Transverse colon (tissue), 4 donors: Measurements from ENCODE around the gene TBC1D19. TPM values are rescaled to one million over a fixed set of nuclear protein-coding genes. Genes with fewer than 3 reads are reported as not detected.

Experiments used
- DNase-seq: peaks from one replicate; pipeline ENCODE4 v3.0.0-alpha.2; 2019
- H3K27ac ChIP-seq, 4 donors: fragments of 200-600 bp; sonication (generic); 2 replicates each; pipeline ENCODE4 v1.5.1; 2016 to 2018; ENCODE audit warnings: inconsistent platforms in 4 of 4
- H3K27me3 ChIP-seq: fragments of 200-600 bp; sonication (generic); 2 replicates; pipeline ENCODE4 v1.5.1; 2017; ENCODE audit warnings: inconsistent platforms
- H3K36me3 ChIP-seq, 4 donors: fragments of 200-600 bp; sonication (generic); 2 replicates each; pipeline ENCODE4 v1.5.1; 2017 to 2019; ENCODE audit warnings: inconsistent platforms in 4 of 4
- H3K4me1 ChIP-seq, 4 donors: fragments of 200-600 bp; sonication (generic); 2 replicates each; pipeline ENCODE4 v1.5.1; 2017 to 2020; ENCODE audit warnings: inconsistent platforms in 4 of 4
- H3K4me3 ChIP-seq, 4 donors: fragments of 200-600 bp; sonication (generic); 1 replicate in 1 of 4; 2 replicates in 3 of 4; pipeline versions ENCODE4 v1.5.1 to v1.6.1; 2017 to 2019; ENCODE audit warnings: inconsistent platforms in 4 of 4
- H3K9me3 ChIP-seq, 2 donors: fragments of 200-600 bp; sonication (generic); 2 replicates each; pipeline ENCODE4 v1.5.1; 2017 to 2019; ENCODE audit warnings: inconsistent platforms in 2 of 2
- EP300 ChIP-seq: sonication (generic); formaldehyde crosslinking; IDR thresholded peaks from one replicate; pipeline ENCODE4 v1.6.1; 2017; ENCODE audit warnings: antibody characterized with exemption, low read depth
- POLR2A ChIP-seq: fragments of 450-650 bp; IDR thresholded peaks from one replicate; pipeline ENCODE4 v1.6.1; 2016; ENCODE audit warnings: antibody characterized with exemption, mild to moderate bottlenecking, moderate library complexity
- POLR2AphosphoS5 ChIP-seq, 3 donors: sonication (generic); formaldehyde crosslinking; IDR thresholded peaks; one replicate each; pipeline ENCODE4 v1.6.1; 2016; ENCODE audit warnings: antibody characterized with exemption in 3 of 3
- WGBS, 2 donors: methylation state at CpG; one replicate each; pipeline ENCODE4 v1.1.5; 2018; ENCODE audit warnings: low coverage in 1 of 2; 5-methylcytosine and 5-hydroxymethylcytosine counted together
- in situ Hi-C, 4 donors: fragments of 200-750 bp; cut with MboI; loops; one replicate each; pipeline versions ENCODE4 v1.15.0 to v1.15.1; 2017; ENCODE audit warnings: low sequenced_read_pairs in 3 of 4, low pct_ligation_motif_present in 1 of 4, low pct_unique_long_range_greater_than_20kb in 1 of 4
- intact Hi-C: fragments of 100-400 bp; cut with DNase I; formaldehyde crosslinking; loops from one replicate; pipeline ENCODE4 v1.15.1; 2023; ENCODE audit warnings: low total_unique reads
- total RNA-seq, 4 donors: library from RNA; depleted of rRNA; stranded (reverse); fragments of >200 nt; gene quantifications; one replicate each; pipeline ENCODE4 v1.1.0, GENCODE V29; 2016
- TF ChIP-seq, protein P1 (sequence below), 5 experiments: fragments of 200-600 bp in 3 of 5; fragments of 450-650 bp in 2 of 5; sonication (generic) in 3 of 5; IDR thresholded peaks; 1 replicate in 2 of 5; 2 replicates in 3 of 5; pipeline ENCODE4 v1.5.1; 2016 to 2017; ENCODE audit warnings: antibody characterized with exemption in 5 of 5, inconsistent platforms in 3 of 5, mild to moderate bottlenecking in 2 of 5, moderate library complexity in 1 of 5

The TBC1D19 gene
- total RNA-seq, 4 donors from 2014 or later, result 6.3 to 19.1 (median 9.6) TPM

DNA sequence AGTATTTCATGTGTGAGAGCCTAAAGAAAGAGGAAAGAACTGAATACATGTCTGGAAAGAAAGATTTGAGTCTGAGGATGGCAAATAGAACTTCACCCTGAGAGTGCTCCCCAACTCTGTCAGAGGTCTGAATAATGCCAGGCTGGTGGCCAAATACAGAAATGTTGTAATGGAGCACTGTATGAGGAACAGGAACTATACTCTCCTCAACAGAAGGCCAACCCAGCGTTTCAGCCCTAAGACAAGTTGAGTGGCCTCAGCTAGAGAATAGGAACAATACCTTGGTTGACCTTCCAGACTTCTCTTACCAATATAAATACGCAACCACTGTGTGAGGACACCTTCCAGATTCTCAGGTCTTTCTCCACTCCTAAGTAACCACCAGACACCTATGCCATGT, 182.3 kb downstream of the TBC1D19 start:
- DNase-seq, result no peak
- intact Hi-C loops (no loop called here), in situ Hi-C loops (loop anchor here in 1 of 4 donors (25.0 kb wide), 1 partner anchor 246 kb away; no protein-coding TSS in a partner anchor)
- TF ChIP-seq EP300, result no peak
- TF ChIP-seq POLR2A, result no peak
- TF ChIP-seq POLR2AphosphoS5 (IDR thresholded peaks at IDR 0.05), result no peak
- TF ChIP-seq, protein P1, sequence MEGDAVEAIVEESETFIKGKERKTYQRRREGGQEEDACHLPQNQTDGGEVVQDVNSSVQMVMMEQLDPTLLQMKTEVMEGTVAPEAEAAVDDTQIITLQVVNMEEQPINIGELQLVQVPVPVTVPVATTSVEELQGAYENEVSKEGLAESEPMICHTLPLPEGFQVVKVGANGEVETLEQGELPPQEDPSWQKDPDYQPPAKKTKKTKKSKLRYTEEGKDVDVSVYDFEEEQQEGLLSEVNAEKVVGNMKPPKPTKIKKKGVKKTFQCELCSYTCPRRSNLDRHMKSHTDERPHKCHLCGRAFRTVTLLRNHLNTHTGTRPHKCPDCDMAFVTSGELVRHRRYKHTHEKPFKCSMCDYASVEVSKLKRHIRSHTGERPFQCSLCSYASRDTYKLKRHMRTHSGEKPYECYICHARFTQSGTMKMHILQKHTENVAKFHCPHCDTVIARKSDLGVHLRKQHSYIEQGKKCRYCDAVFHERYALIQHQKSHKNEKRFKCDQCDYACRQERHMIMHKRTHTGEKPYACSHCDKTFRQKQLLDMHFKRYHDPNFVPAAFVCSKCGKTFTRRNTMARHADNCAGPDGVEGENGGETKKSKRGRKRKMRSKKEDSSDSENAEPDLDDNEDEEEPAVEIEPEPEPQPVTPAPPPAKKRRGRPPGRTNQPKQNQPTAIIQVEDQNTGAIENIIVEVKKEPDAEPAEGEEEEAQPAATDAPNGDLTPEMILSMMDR (IDR thresholded peaks at IDR 0.05), result no peak
- 85 to 90% methylated on average over 2 of the region's 2 CpGs for WGBS, 2 donors
- no peaks in the 10 kb centered on the region for H3K9me3 ChIP-seq
- H3K36me3 ChIP-seq, result peaks cover 0 to 2% (median 0%) of the 10 kb centered on the region in 4 donors
- no peak overlapping the region for H3K4me3 ChIP-seq
- H3K27ac ChIP-seq, result no peak overlapping the region
- peaks cover 0 to 20% (median 6%) of the 10 kb centered on the region in 4 donors for H3K4me1 ChIP-seq
- H3K27me3 ChIP-seq, result no peaks in the 10 kb centered on the region

DNA sequence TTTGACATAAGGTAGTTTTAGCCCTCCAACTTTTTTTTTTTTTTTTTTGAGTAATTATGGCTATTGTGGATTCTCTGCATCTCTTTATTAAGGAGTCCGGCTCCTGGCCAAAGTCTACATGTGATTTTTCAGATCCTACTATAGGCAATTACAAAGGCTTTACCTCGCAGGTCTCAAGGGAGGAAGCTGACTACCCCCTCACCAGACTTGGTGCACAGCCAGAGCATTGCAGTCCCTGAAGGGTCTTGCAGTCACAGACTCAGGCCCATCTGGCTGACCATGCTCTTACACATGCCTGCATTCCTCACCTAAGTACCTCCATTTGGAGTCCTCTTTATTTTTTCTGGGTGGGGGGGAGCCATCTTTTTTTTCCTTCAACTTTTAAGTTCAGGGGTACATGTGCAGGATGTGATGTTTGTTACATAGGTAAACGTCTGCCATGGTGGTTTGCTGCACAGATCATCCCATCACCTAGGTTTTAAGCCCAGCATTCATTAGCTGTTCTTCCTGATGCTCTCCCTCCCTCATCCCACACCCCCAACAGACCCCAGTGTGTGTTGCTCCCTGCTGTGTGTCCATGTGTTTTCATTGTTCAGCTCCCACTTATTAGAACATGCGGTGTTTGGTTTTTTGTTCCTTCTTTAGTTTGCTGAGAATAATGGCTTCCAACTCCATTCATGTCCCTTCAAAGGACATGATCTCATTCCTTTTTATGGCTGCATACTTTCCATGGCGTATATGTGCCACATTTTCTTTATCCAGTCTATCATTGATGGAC, 188.4 kb downstream of the TBC1D19 start:
- peaks cover 0 to 8% of the 10 kb centered on the region in 2 donors for H3K9me3 ChIP-seq
- TF ChIP-seq, protein P1 (IDR thresholded peaks at IDR 0.05), result no peak
- no peak for TF ChIP-seq POLR2A
- TF ChIP-seq POLR2AphosphoS5 (IDR thresholded peaks at IDR 0.05), result no peak
- TF ChIP-seq EP300, result no peak
- no peaks in the 10 kb centered on the region for H3K27me3 ChIP-seq
- 87 to 92% methylated on average over 3 to 5 of the region's 5 CpGs for WGBS, 2 donors
- intact Hi-C loops (no loop called here), in situ Hi-C loops (loop anchor here in 1 of 4 donors (25.0 kb wide), 1 partner anchor 240 kb away; no protein-coding TSS in a partner anchor)
- no peak for DNase-seq
- no peak overlapping the region for H3K27ac ChIP-seq
- H3K4me1 ChIP-seq, result no peaks in the 10 kb centered on the region
- no peak overlapping the region for H3K4me3 ChIP-seq
- peaks cover 0 to 20% (median 0%) of the 10 kb centered on the region in 4 donors for H3K36me3 ChIP-seq

DNA sequence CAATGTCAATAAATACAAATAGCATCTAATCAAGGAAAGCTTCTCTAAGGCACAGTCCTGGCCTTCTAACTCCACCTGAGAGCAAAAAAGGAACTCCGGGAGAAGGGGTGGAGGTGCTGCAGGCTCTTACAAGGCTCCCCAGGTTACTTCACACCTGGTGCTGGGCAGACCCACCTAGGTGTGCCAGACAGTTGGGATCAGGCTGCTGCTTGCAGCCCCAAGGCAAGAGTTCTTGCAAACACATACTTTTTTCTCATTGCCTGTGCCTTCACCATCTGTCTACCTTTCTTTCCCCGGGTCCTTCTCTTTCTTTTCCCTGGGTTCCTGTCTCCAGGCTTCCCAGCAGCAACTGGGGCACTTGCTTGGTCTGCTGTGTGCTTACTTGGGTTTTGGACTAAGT, 195.3 kb downstream of the TBC1D19 start:
- 95% methylated on average over 2 of the region's 2 CpGs; no CpG with 5 or more reads in 1 of the 2 donors for WGBS, 2 donors
- Histone ChIP-seq H3K27me3 (no peaks in the 10 kb centered on the region), H3K4me3 (no peak overlapping the region), H3K9me3 (peaks cover 0 to 2% of the 10 kb centered on the region in 2 donors), H3K4me1 (no peaks in the 10 kb centered on the region), H3K36me3 (peaks cover 0 to 6% (median 0%) of the 10 kb centered on the region in 4 donors), H3K27ac (no peak overlapping the region)
- in situ Hi-C loops, result no loop called here
- intact Hi-C loops, result no loop called here
- DNase-seq, result no peak
- no peak for TF ChIP-seq POLR2A

- Histone ChIP-seq H3K27me3 (no peaks in the 10 kb centered on the region), H3K4me3 (no peak overlapping the region), H3K36me3 (peaks cover 0 to 2% (median 0%) of the 10 kb centered on the region in 4 donors), H3K4me1 (no peaks in the 10 kb centered on the region), H3K27ac (no peak overlapping the region), H3K9me3 (no peaks in the 10 kb centered on the region)
- in situ Hi-C loops (no loop called here), intact Hi-C loops (no loop called here)
- no peak for DNase-seq
- 79% methylated on average over 2 of the region's 2 CpGs; no CpG with 5 or more reads in 1 of the 2 donors for WGBS, 2 donors
- TF ChIP-seq POLR2AphosphoS5 (IDR thresholded peaks at IDR 0.05), result no peak
- TF ChIP-seq EP300, result no peak
- no peak for TF ChIP-seq POLR2A
- TF ChIP-seq, protein P1 (IDR thresholded peaks at IDR 0.05), result no peak
These were observed 195.8 kb downstream of the TBC1D19 start for GRCh38 chr4:26779674-26780073.
